ENCODE data around the gene CPSF3. TPM values are rescaled to one million over a fixed set of nuclear protein-coding genes. Genes with fewer than 3 reads are reported as not detected.

CPSF3 gene
- total RNA-seq, 1 donor from 2014 or later, result 44.1 TPM

- DNase-seq, result peak; percentile 52
These were observed 944 bp upstream of the CPSF3 start for GRCh38 chr2:9422321-9423099.

DNA sequence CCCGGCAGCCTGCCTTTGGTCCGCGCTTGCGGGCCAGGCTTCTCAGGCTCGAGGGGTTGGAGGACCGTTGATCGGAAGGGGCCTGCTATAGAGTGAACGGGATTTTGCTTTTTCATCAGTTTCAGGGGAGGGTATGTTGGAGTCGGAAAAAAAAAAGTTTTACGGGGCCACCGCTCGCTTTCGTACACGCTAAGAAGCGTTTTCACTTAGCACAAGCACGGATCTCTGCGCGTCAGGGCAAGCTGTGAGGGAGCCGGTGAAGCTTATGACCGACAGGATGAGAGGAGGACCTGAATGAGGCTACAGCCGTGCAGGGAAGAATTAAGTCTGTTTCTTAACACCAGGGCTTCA, 443 bp downstream of the CPSF3 start:
- DNase-seq, result peak; percentile 62

DNA sequence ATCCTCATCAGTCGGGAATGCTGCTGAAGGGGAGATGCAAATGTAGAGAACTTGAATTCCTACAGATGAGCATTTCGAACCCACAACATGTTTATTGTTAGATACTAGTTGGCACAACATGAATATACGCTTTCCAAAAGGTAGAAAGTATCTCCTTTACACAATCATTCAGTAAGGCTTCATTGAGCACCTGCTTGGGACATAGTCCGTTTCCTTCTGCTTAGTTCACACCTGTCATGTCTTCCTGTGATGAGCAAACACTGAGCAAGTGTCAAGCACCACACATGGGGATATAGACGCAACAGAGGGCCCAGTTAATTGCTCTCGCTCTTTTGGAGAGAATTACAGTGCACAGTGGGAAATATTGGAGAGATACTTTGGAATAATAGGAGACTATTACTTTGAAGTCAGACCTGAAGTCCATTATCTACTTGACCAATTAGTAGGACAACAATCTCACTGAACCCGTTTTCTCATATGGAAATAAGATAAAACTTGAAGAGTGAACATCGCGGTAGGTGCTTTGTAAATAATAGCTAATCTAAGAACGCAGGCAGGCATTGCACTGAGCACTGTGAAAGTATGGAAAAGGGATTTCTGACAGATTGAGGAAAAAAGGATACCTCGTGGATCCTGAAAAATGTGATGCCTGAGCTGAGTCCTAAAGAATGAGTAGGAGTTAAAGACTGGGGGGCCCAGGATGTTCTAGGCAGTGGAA, 1.2 kb downstream of the CPSF3 start:
- DNase-seq, result no peak

DNA sequence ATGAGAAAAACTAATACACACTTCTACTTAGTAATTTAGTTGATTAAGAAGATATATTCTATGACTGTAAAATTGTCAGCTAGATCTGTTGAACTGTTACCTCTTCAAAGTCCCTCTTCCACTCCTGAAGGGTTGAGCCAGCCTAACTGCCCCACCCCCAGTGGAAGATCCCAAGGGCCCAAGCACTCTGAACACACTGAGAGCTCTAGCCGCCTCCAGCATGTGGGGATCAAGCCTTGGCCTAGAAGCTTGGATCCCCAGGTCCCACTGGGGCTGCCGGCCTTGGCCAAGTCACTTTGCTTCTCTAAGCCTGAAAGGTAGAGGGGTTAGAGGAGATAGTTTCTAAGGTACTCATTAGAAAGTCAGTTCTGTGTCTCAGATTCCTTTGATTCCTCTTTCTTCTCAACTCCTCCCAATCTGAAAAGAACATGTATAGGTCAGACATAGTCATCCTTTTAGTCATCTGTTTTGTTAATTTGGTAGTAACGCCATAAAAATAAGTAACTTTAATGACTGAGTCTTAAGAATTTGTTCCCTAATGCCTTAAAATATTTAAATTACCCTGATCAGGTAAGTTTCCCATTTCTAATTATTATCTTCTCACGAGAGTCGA, 5.6 kb downstream of the CPSF3 start:
- DNase-seq, result no peak

- peak; percentile 50 for DNase-seq
These were observed 7.2 kb downstream of the CPSF3 start for GRCh38 chr2:9430316-9431293.

DNA sequence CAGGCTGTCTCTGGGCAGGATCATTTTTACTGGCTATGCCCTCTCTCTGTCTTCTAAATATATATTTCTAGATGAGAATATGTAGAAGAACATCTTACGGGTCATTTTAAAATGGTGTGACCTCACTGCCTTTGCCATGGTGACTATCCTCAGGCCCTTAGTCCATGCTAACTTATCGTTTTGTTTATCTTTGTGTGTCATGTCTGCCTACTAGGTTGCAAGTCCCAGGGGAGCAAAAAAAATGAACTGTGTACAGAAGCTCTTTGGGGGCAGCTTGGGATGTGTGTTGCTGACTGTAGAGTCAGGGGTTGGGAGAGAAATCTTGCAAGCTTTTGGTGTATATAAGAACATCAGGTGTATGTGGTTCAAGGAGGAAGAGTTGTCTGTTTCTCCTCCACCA, 11.0 kb downstream of the CPSF3 start:
- DNase-seq, result no peak

GRCh38 chr2:9439536-9439935, 16.1 kb downstream of the CPSF3 start:
- DNase-seq, result no peak

DNA sequence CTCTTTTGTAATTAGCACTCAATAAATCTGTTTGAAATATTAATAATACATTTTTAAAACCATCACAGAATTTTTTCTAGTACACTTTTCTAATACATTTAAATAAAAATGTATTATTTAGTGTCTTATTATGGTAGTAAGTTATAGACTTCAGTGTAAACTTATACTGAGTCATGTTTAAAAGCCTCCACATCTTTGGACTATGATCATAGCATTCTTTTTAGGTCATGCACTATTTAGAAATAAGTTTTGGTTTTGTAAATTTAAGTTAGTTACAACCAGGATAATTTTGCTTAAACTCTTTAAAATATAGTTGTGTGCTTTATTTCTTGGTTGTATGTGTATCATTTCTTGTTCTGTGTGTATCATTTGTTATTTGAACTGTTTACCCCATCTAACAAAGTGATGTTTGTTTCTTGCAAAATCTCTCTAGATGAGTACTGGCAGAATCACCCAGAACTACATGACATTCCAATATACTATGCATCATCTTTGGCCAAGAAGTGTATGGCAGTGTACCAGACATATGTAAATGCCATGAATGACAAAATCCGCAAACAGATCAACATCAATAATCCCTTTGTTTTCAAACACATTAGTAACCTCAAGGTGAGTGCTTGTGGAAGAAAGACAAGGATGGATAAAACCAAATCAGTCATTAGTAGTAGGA, 16.7 kb downstream of the CPSF3 start:
- DNase-seq, result no peak

GRCh38 chr2:9441556-9441955, 18.1 kb downstream of the CPSF3 start:
- no peak for DNase-seq

DNA sequence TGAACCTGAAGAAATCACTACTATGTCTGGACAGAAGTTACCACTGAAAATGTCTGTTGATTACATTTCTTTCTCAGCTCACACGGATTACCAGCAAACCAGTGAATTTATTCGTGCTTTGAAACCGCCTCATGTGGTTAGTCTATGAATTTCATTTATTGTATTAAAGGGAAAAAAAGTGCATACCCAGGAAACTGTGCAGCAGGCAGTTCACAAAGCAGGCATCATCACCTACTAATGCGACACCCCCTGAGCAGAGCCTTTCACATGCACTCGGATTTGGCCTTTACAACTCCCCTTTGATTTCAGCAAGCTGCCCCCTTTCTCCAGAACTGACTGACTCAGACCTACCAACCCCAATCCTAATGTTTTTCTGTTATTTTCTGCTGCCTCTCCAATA, 20.1 kb downstream of the CPSF3 start:
- DNase-seq, result no peak

DNA sequence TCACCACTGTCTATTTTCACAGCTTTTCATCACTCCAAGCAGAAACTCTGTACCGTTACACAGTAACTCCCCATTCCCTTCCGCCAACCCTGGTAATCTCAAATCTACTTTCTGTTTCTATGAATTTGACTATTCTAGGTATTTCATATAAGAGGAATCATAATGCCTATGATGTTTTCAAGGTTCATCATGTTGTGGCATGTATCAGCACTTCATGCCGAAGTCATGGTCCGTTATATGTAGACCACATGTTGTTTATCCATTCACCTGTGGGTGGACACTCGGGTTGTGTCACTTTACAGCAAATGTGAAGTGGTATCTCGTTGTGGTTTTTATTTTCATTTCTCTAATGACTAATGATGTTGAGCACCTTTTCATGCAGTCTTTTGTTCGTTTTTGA, 21.6 kb downstream of the CPSF3 start:
- DNase-seq, result no peak

DNA sequence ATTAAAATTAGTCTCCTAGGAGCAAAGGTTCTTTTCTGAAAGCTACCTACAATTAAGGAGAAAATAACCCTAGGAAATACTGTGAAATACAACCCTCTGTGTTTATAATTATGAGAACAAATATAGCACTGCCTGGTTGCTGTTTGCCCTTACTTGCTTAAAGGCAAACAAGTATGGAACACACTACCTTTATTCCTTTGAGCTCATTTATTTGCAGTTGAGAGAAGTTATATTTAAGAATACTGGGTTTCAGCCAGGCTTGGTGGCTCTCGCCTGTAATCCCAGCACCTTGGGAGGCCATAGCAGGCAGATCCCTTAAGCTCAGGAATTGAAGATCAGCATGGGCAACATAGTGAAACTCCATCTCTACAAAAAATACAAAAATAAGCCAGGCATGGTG, 27.8 kb downstream of the CPSF3 start:
- no peak for DNase-seq

GRCh38 chr2:9460441-9461017, 37.1 kb downstream of the CPSF3 start:
- no peak for DNase-seq

DNA sequence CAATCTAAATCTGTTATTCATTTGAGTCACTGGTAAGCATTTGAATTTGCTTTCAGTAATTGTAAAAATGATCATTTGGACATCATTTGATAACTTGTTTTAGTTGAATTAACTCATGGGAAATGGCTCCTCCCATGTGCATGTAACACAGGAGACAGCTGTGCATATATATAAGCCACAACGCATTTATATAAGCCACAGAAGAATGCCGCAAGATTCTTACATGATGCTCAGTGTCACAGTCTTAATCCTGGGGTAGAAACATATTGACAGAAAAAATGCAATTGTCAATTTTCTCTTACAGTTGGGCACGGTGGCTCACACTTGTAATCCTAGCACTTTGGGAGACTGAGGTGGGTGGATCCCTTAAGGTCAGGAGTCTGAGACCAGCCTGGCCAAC, 37.6 kb downstream of the CPSF3 start:
- no peak for DNase-seq

GRCh38 chr2:9462313-9462712, 38.9 kb downstream of the CPSF3 start:
- DNase-seq, result no peak

- DNase-seq, result no peak
These were observed 39.6 kb downstream of the CPSF3 start for GRCh38 chr2:9462886-9463697.

DNA sequence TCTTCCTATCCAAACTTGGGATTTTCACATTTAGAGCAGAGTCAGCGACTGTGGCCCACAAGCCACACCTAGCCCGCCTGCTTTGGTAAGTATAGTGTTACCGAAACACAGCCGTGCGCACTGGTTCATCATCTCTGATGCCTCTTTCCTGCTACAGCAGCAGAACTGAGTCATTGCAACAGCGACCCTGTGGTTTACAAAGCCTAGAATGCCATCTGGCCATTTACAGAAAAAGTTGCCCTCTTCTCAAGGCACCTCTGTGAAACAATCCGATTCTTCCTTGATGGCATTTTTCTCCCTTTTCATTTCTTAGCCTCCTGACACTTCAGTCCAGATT, 40.2 kb downstream of the CPSF3 start:
- DNase-seq, result no peak

- DNase-seq, result no peak
These were observed 41.7 kb downstream of the CPSF3 start for GRCh38 chr2:9465170-9465569.

DNA sequence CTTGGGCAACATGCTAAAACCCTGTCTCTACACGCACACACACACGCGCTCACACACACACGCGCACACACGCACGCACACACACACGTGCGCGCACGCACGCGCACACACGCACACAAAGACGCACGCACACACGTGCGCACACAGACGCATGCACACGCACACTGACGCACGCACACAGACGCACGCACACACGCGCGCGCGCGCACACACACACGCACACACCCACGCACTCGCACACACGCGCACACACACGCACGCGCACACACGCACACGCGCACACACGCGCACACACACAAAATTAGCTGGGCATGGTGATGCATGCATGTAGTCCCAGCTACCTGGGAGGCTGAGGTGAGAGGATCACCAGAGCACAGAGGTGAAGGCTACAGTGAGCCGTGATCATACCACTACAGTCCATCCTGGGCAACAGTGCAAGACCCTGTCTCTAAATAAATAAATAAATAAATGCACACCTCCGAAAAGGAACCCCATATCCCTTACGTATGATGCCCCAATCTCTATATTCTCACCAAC, 42.8 kb downstream of the CPSF3 start:
- DNase-seq, result no peak

GRCh38 chr2:9467687-9468086, 44.2 kb downstream of the CPSF3 start:
- no peak for DNase-seq

GRCh38 chr2:9471206-9471605, 47.8 kb downstream of the CPSF3 start:
- DNase-seq, result no peak
